Bronchial epithelial cell (primary cell): Measurements from ENCODE around the gene NWD2. TPM values are rescaled to one million over a fixed set of nuclear protein-coding genes. Genes with fewer than 3 reads are reported as not detected.

Source experiments
- DNase-seq: peaks from one replicate; pipeline ENCODE4 v3.0.0-alpha.2; 2010; ENCODE audit warnings: low read depth
- FAIRE-seq: peaks from 2 replicates; lab custom pipeline; 2011; peaks lifted over from hg19 to GRCh38; lab: Jason Lieb, UNC
- H3K27me3 ChIP-seq: 2 replicates; pipeline ENCODE4 v1.5.1; 2011; ENCODE audit warnings: low read length; ENCODE audit not compliant: control insufficient read depth, insufficient read depth
- H3K36me3 ChIP-seq: 2 replicates; pipeline ENCODE4 v1.5.1; 2011; ENCODE audit warnings: low read length; ENCODE audit not compliant: control insufficient read depth, insufficient read depth
- H3K4me3 ChIP-seq: 2 replicates; pipeline ENCODE4 v1.5.1; 2011; ENCODE audit warnings: mild to moderate bottlenecking, low read depth, low read length, control low read depth
- total RNA-seq: library from RNA; depleted of rRNA; stranded (reverse); fragments of >200 nt; gene quantifications from 2 replicates; pipeline ENCODE4 v1.2.1, GENCODE V29; 2014
- TF ChIP-seq, protein P1 (sequence below): IDR thresholded peaks from 2 replicates; pipeline ENCODE4 v1.5.1; 2011; ENCODE audit warnings: mild to moderate bottlenecking, moderate library complexity, low read length, control low read depth, inconsistent platforms; ENCODE audit not compliant: insufficient read depth, severe bottlenecking

Gene NWD2
- total RNA-seq, 1 donor from 2014 or later, result 0.26 TPM

DNA sequence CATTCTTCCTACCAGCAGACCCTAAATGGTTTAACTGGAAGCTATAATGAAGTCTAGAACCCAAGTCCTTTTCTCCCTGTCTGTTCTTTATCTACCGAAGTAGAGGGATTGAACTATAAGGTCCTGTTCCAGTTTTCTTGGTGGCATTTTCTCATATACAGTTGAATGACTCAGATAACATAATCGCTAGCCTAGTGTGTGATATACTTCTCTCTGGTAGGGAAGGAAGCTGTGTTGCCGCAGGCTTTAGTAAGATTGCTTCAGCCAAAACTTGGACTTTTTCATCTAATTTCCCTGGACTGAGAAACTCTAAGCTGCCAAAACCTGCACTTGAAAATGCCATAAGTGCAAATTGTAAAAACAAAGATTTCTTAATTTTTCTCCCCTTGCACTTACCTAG is 123.4 kb downstream of the NWD2 start:
- Histone ChIP-seq H3K36me3 (no peaks in the 10 kb centered on the region), H3K4me3 (no peak overlapping the region), H3K27me3 (no peaks in the 10 kb centered on the region)
- TF ChIP-seq, protein P1, sequence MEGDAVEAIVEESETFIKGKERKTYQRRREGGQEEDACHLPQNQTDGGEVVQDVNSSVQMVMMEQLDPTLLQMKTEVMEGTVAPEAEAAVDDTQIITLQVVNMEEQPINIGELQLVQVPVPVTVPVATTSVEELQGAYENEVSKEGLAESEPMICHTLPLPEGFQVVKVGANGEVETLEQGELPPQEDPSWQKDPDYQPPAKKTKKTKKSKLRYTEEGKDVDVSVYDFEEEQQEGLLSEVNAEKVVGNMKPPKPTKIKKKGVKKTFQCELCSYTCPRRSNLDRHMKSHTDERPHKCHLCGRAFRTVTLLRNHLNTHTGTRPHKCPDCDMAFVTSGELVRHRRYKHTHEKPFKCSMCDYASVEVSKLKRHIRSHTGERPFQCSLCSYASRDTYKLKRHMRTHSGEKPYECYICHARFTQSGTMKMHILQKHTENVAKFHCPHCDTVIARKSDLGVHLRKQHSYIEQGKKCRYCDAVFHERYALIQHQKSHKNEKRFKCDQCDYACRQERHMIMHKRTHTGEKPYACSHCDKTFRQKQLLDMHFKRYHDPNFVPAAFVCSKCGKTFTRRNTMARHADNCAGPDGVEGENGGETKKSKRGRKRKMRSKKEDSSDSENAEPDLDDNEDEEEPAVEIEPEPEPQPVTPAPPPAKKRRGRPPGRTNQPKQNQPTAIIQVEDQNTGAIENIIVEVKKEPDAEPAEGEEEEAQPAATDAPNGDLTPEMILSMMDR, result no peak
- FAIRE-seq, result no peak
- no peak for DNase-seq

DNA sequence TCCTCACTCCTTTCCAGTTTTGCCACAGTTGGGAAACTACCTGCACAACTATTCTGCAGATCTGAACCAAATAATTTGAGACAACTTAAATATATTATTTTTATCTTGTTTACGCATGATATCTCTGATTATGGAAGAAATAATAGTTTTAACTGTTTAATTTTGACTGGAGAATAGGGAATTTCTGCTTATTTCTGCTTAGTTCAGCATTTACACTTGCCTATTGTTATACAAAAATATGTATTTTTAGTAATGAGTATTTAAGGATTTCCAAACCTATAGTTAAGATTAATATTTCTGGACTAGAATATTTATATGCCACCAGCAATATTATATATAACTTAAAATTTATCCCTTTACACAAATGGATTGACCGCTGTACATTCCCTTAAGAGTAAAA is 125.5 kb downstream of the NWD2 start:
- TF ChIP-seq, protein P1, result no peak
- Histone ChIP-seq H3K36me3 (no peaks in the 10 kb centered on the region), H3K4me3 (no peak overlapping the region), H3K27me3 (no peaks in the 10 kb centered on the region)
- DNase-seq, result no peak
- FAIRE-seq, result no peak

DNA sequence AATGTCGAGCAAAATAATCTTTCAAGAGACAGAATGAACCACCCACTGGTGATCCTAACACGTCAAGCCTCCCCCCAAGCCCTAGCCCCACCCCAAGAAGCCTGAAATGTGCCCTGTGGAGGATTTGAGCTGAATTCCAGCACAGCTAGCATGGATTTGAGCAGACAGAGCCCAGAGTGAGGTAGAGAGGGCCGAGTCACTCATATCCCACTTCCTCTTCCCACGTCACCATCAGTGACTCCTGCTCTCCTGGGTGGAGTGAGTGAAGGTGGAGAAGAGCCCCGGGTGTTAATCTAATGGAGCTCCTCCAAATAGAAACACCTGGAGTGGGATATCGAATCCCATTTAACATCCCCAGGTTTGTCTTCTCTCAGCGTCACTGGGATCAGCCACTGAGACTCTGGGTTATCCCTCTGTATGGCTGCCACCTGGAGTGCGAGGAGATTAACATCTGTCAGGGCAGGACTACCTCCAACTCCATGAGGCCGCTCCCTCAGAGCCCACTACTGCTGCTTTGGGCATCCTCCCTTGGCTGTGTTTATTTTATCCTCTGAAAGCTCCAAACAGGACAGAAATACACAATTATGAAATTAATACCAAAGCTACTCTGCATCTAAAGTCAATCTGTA is 136.6 kb downstream of the NWD2 start:
- Histone ChIP-seq H3K27me3 (no peaks in the 10 kb centered on the region), H3K36me3 (no peaks in the 10 kb centered on the region), H3K4me3 (no peak overlapping the region)
- TF ChIP-seq, protein P1, result no peak
- FAIRE-seq, result no peak
- no peak for DNase-seq

DNA sequence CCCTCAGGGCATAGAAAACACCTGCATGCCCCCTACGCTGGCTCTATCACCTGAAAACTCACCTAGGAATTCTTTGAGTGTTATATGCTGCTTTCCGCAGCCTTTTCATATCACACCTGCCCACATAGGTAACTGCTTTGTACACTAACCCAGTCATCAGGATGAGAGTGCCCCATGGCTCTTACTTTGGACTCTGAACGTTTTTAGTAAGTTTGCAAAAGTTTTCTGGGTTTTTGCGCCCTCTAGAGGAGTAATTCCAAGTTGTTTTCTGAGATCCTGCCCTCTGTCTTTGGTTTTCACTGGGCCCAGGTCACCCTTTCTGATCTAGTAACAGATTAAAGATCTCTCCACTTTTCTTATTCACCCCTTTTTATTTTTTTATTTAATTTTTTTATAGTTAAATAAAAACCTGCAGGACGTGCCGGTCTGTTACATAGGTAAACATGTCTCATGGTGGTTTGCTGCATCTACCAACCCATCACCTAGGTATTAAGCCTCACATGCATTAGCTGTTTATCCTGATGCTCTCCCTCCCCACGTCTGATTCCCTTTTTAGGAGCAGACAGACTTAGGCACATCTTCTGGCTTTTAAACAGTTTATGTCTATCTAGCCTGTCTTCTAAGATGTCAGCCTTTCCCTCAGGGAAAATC is 139.2 kb downstream of the NWD2 start:
- TF ChIP-seq, protein P1, result peak; percentile 71
- DNase-seq (peak; percentile 53), FAIRE-seq (no peak)
- no peak overlapping the region for H3K4me3 ChIP-seq
- H3K27me3 ChIP-seq, result no peaks in the 10 kb centered on the region
- no peaks in the 10 kb centered on the region for H3K36me3 ChIP-seq

DNA sequence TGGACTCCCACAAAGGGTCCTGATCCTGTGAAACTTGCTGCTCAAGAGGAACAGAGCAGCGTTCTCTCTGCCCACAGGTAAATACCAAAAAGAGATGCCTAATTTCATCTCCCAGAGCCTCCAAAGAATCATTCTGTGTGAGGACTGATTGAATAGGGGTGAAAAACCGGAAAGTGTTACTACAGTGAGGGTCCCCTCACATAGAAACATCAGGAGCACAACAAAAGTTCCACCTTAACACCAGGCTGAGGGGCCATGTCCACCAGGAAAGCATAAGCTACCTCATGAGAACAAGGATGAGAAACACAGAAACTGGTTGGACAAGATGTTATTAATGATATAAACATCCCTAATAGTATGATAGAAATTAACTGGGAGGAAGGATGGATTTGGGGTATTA is 140.9 kb downstream of the NWD2 start:
- FAIRE-seq (no peak), DNase-seq (no peak)
- TF ChIP-seq, protein P1, result no peak
- no peaks in the 10 kb centered on the region for H3K36me3 ChIP-seq
- no peaks in the 10 kb centered on the region for H3K27me3 ChIP-seq
- H3K4me3 ChIP-seq, result no peak overlapping the region
